ENCODE measurements around the gene RBM14. TPM values are rescaled to one million over a fixed set of nuclear protein-coding genes. Genes with fewer than 3 reads are reported as not detected.

Gene RBM14, protein sequence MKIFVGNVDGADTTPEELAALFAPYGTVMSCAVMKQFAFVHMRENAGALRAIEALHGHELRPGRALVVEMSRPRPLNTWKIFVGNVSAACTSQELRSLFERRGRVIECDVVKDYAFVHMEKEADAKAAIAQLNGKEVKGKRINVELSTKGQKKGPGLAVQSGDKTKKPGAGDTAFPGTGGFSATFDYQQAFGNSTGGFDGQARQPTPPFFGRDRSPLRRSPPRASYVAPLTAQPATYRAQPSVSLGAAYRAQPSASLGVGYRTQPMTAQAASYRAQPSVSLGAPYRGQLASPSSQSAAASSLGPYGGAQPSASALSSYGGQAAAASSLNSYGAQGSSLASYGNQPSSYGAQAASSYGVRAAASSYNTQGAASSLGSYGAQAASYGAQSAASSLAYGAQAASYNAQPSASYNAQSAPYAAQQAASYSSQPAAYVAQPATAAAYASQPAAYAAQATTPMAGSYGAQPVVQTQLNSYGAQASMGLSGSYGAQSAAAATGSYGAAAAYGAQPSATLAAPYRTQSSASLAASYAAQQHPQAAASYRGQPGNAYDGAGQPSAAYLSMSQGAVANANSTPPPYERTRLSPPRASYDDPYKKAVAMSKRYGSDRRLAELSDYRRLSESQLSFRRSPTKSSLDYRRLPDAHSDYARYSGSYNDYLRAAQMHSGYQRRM
- polyA plus RNA-seq (10.5 to 23.8 TPM (median 16.6 TPM) in 3 replicates), polyA minus RNA-seq (16.0 to 47.8 TPM (median 22.0 TPM) in 3 replicates)
- 11.9 TPM for polyA plus RNA-seq (2011; ENCODE audit: low read depth)
- 12.8 and 13.9 TPM in 2 replicates for polyA plus RNA-seq (2011; cell fraction: cytosol; rRNA removed)
- 20.6 and 27.5 TPM in 2 replicates for polyA plus RNA-seq (2011; cell fraction: nucleus; rRNA removed)
- 24.1 and 40.8 TPM in 2 replicates for polyA plus RNA-seq (2012; ENCODE audit: low replicate concordance)
- polyA minus RNA-seq (2011; cell fraction: cytosol; rRNA and poly(A)+ RNA removed) = 33.2 TPM
- polyA minus RNA-seq (2011; cell fraction: nucleus; rRNA and poly(A)+ RNA removed) = 28.2 and 29.7 TPM in 2 replicates

DNA sequence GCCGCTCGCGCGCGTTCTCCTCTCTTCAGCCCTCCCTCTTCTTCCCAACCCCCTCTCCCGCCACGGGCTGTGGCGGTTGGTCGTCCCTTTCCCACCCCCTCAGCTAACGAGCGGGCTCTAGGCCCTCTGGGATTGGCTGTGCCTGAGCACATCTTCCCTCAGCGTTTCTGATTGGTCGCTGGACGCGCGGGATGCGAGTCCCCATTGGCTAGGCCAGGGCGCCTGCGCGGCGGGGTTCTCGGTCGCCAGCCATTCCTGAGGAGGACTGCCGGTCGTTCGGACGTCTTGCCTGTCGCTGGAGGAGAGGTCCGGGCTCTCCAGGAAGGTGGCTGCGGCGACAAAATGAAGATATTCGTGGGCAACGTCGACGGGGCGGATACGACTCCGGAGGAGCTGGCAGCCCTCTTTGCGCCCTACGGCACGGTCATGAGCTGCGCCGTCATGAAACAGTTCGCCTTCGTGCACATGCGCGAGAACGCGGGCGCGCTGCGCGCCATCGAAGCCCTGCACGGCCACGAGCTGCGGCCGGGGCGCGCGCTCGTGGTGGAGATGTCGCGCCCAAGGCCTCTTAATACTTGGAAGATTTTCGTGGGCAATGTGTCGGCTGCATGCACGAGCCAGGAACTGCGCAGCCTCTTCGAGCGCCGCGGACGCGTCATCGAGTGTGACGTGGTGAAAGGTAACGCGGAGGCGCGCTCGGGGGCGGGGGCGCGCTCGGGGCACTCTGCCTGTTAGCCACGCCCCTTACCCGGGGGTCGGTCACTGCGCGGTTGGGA is at the start of gene RBM14:
RBM14 (plus strand) TSS at position 252 of the 776 bp plus-strand sequence; CDS start at position 343, 91 bp downstream.
- no peaks in the 10 kb centered on the region for H3K9me3 ChIP-seq (ENCODE audit: control insufficient read depth, low read depth, low read length)
- peaks cover 50% of the 10 kb centered on the region for H3K79me2 ChIP-seq (ENCODE audit: control insufficient read depth, insufficient read depth, low read length)
- H3K4me2 ChIP-seq (ENCODE audit: control insufficient read depth, extremely low read depth, insufficient read depth, low read depth, low read length) = peak within 1 kb of the TSS; percentile 100
- no peaks in the 10 kb centered on the region for H3K9me1 ChIP-seq (ENCODE audit: control insufficient read depth, extremely low read depth, insufficient read depth, low read length)
- H3K9ac ChIP-seq (ENCODE audit: control insufficient read depth, extremely low read depth, insufficient read depth, low read length) = peak within 1 kb of the TSS; percentile 98
- H3K4me3 ChIP-seq (ENCODE audit: control insufficient read depth in 2 of 3, extremely low read depth in 1 of 3, insufficient read depth in 2 of 3, low read depth in 1 of 3, low read length in 3 of 3) = peak within 1 kb of the TSS; percentile 85 to 100 (median 96)
- H3K27me3 ChIP-seq (ENCODE audit: control insufficient read depth, extremely low read depth, insufficient read depth, low read length) = no peaks in the 10 kb centered on the region
- peaks cover 21% of the 10 kb centered on the region for H3K4me1 ChIP-seq (ENCODE audit: control insufficient read depth, extremely low read depth, insufficient read depth, low read length)
- dilution Hi-C loops (cut with MboI; ENCODE audit: extremely low pct_ligation_motif_present, low sequenced_read_pairs) = no loop called here
- H2AFZ ChIP-seq (ENCODE audit: control insufficient read depth, low read length) = peak within 1 kb of the TSS; percentile 94
- peak within 1 kb of the TSS; percentile 97 for H3K27ac ChIP-seq (ENCODE audit: control insufficient read depth, insufficient read depth, low read length)
- DNase-seq (ENCODE audit: low read depth, low spot score) (peak; percentile 96), FAIRE-seq (peak; percentile 13)
- peaks cover 37% of the 10 kb centered on the region for H4K20me1 ChIP-seq (ENCODE audit: control insufficient read depth, extremely low read depth, insufficient read depth, low read length)
- H3K36me3 ChIP-seq (ENCODE audit: control insufficient read depth in 2 of 2, extremely low read depth in 1 of 2, insufficient read depth in 2 of 2, low read length in 2 of 2) = peaks cover 1 to 18% of the 10 kb centered on the region in 2 experiments
- no peak for TF ChIP-seq EZH2 (IDR thresholded peaks at IDR 0.05; ENCODE audit: low read length)

DNA sequence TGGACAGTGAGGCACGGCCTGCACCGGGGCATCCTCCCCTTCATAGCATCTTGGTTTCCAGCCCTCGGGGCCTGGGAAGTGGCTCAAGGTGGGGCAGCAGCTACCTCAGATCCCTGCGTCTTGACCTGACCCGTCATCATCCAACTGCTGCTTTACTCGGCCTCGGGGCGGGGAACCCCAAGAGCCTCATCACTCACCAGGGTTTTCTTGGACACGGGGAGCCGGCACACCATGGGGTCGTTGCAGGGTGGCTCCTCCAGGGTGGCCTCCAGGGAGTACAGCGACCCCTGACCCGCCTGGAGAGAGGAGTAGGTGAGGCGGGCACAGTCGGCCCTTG is 48.7 kb upstream of the RBM14 start:
- H3K79me2 ChIP-seq (ENCODE audit: control insufficient read depth, insufficient read depth, low read length) = no peaks in the 10 kb centered on the region
- FAIRE-seq (no peak), DNase-seq (ENCODE audit: low read depth, low spot score) (no peak)
- H3K4me3 ChIP-seq (ENCODE audit: control insufficient read depth in 2 of 3, extremely low read depth in 1 of 3, insufficient read depth in 2 of 3, low read depth in 1 of 3, low read length in 3 of 3) = peak overlapping the region; percentile 4 to 71 (median 65)
- no peak overlapping the region for H3K9ac ChIP-seq (ENCODE audit: control insufficient read depth, extremely low read depth, insufficient read depth, low read length)
- H2AFZ ChIP-seq (ENCODE audit: control insufficient read depth, low read length) = no peak overlapping the region
- no peaks in the 10 kb centered on the region for H3K36me3 ChIP-seq (ENCODE audit: control insufficient read depth in 2 of 2, extremely low read depth in 1 of 2, insufficient read depth in 2 of 2, low read length in 2 of 2)
- no peaks in the 10 kb centered on the region for H3K9me1 ChIP-seq (ENCODE audit: control insufficient read depth, extremely low read depth, insufficient read depth, low read length)
- no peaks in the 10 kb centered on the region for H4K20me1 ChIP-seq (ENCODE audit: control insufficient read depth, extremely low read depth, insufficient read depth, low read length)
- TF ChIP-seq, protein P1, sequence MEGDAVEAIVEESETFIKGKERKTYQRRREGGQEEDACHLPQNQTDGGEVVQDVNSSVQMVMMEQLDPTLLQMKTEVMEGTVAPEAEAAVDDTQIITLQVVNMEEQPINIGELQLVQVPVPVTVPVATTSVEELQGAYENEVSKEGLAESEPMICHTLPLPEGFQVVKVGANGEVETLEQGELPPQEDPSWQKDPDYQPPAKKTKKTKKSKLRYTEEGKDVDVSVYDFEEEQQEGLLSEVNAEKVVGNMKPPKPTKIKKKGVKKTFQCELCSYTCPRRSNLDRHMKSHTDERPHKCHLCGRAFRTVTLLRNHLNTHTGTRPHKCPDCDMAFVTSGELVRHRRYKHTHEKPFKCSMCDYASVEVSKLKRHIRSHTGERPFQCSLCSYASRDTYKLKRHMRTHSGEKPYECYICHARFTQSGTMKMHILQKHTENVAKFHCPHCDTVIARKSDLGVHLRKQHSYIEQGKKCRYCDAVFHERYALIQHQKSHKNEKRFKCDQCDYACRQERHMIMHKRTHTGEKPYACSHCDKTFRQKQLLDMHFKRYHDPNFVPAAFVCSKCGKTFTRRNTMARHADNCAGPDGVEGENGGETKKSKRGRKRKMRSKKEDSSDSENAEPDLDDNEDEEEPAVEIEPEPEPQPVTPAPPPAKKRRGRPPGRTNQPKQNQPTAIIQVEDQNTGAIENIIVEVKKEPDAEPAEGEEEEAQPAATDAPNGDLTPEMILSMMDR (optimal IDR thresholded peaks at IDR 0.05 in 1 of 3, IDR thresholded peaks at IDR 0.05 in 1 of 3, conservative IDR thresholded peaks at IDR 0.05 in 1 of 3; ENCODE audit: extremely low read depth in 1 of 3, insufficient read depth in 2 of 3, low read length in 3 of 3) = no peak
- TF ChIP-seq EZH2 (IDR thresholded peaks at IDR 0.05; ENCODE audit: low read length) = peak; percentile 29
- peak overlapping the region; percentile 91 for H3K4me2 ChIP-seq (ENCODE audit: control insufficient read depth, extremely low read depth, insufficient read depth, low read depth, low read length)
- peaks cover 8% of the 10 kb centered on the region for H3K27me3 ChIP-seq (ENCODE audit: control insufficient read depth, extremely low read depth, insufficient read depth, low read length)
- peaks cover 5% of the 10 kb centered on the region for H3K4me1 ChIP-seq (ENCODE audit: control insufficient read depth, extremely low read depth, insufficient read depth, low read length)
- H3K9me3 ChIP-seq (ENCODE audit: control insufficient read depth, low read depth, low read length) = no peaks in the 10 kb centered on the region
- no peak overlapping the region for H3K27ac ChIP-seq (ENCODE audit: control insufficient read depth, insufficient read depth, low read length)
- dilution Hi-C loops (cut with MboI; ENCODE audit: extremely low pct_ligation_motif_present, low sequenced_read_pairs) = no loop called here

Data from keratinocyte (primary cell).